ENCODE results near the gene FBN2.
A peak's percentile ranks its signal among the peaks of the same experiment; 100 is the strongest.

The FBN2 gene

DNA sequence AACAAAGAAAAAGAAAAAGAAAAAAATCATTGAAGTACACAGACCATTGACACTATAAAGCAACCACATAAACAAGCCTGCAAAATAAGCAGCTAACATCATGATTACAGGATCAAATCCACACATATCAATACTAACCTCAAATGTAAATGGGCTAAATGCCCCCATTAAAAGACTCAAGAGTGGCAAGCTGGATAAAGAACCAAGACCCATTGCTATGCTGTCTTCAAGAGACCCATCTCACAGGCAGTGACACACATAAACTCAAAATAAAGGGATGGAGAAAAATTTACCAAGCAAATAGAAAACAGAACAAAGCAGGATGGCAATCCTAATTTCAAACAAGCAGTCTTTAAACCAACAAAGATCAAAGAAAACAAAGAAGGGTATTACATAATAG, 15.7 kb upstream of the FBN2 start:
- no peak for TF ChIP-seq FOXM1 (IDR thresholded peaks at IDR 0.05; ENCODE audit: borderline replicate concordance, low read depth)
- no peak for TF ChIP-seq CREB1 (IDR thresholded peaks at IDR 0.05; ENCODE audit: low read depth)
- no peak for TF ChIP-seq TAF1 (IDR thresholded peaks at IDR 0.05; ENCODE audit: low read depth)
- no peak for TF ChIP-seq ZBTB7A (IDR thresholded peaks at IDR 0.05; ENCODE audit: low read depth)
- no peak for TF ChIP-seq NFIC (IDR thresholded peaks at IDR 0.05)
- no peak for TF ChIP-seq CEBPB (IDR thresholded peaks at IDR 0.05)

- no peak for TF ChIP-seq EP300 (IDR thresholded peaks at IDR 0.05; ENCODE audit: borderline replicate concordance)
Observed at GRCh38 chr5:128551476-128551875, 13.4 kb upstream of the FBN2 start.

DNA sequence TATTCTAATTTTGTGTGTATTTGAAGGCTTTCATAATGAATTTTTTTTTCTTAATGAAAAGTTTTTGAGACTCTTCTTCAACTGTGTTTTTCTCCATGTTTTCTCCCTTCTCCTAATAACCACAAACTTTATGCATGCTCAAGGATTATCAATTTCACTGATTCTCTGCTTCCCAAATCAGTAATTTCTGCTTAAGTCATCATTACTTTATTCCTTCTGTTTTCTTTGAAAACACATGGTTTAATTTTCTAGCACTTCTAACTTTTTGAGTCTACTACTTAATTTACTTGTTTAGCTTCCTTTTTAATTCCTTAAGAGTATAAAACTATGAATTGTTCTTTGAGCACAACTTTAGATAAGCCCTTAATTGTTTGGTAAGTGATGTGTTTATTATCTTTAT, 11.5 kb upstream of the FBN2 start:
- TF ChIP-seq TEAD4 (IDR thresholded peaks at IDR 0.05) (no peak), NFIC (IDR thresholded peaks at IDR 0.05) (no peak), TAF1 (IDR thresholded peaks at IDR 0.05; ENCODE audit: low read depth) (no peak), EGR1 (IDR thresholded peaks at IDR 0.05) (no peak)

DNA sequence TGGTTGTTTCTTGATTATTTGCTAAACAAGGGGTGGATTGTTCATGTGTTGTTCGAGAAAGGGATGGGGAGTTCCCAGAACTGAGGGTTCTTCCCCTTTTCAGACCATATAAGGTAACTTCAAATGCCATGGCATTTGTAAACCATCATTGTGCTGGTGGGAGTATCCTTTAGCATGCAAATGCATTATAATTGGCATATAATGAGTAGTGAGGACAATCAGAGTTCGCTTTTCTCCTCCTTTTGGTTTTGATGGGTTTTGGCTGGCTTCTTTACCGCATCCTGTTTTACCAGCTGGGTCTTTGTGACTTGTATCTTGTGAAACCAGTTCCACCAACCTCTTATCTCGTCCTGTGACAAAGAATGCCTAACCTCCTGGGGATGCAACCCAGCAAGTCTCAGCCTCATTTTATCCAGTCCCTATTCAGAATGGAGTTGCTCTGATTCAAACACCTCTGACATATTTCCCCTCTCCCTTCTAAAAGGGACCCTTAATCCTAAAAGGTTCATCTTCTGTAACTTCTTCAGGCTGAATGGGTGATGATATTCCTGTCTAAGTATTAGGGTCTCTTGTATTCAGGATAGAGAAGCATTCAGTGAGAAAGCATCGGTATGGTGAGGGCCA, 8.7 kb upstream of the FBN2 start:
- TF ChIP-seq TAF1 (IDR thresholded peaks at IDR 0.05; ENCODE audit: low read depth) (no peak), CREB1 (IDR thresholded peaks at IDR 0.05; ENCODE audit: low read depth) (no peak), REST (IDR thresholded peaks at IDR 0.05; ENCODE audit: low read depth) (no peak), RAD21 (IDR thresholded peaks at IDR 0.05; ENCODE audit: low read depth) (no peak), FOXM1 (IDR thresholded peaks at IDR 0.05; ENCODE audit: borderline replicate concordance, low read depth) (no peak), USF1 (IDR thresholded peaks at IDR 0.05) (no peak), CEBPB (IDR thresholded peaks at IDR 0.05) (no peak), TEAD4 (IDR thresholded peaks at IDR 0.05) (no peak), EP300 (IDR thresholded peaks at IDR 0.05; ENCODE audit: borderline replicate concordance) (no peak)
- TF ChIP-seq, protein P1, sequence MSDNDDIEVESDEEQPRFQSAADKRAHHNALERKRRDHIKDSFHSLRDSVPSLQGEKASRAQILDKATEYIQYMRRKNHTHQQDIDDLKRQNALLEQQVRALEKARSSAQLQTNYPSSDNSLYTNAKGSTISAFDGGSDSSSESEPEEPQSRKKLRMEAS (IDR thresholded peaks at IDR 0.05): no peak

- no peak for TF ChIP-seq EP300 (IDR thresholded peaks at IDR 0.05; ENCODE audit: borderline replicate concordance)
- no peak for TF ChIP-seq NFIC (IDR thresholded peaks at IDR 0.05)
- no peak for TF ChIP-seq YY1 (IDR thresholded peaks at IDR 0.05; ENCODE audit: low read depth)
- no peak for TF ChIP-seq CEBPB (IDR thresholded peaks at IDR 0.05)
- TF ChIP-seq, protein P1 (IDR thresholded peaks at IDR 0.05): no peak
- no peak for TF ChIP-seq REST (IDR thresholded peaks at IDR 0.05; ENCODE audit: low read depth)
- TF ChIP-seq EGR1 (IDR thresholded peaks at IDR 0.05): no peak
Observed at GRCh38 chr5:128541385-128541784, 3.3 kb upstream of the FBN2 start.

- 0 out of 2 replicates have a peak, but pooled peaks have one; percentile 2 for TF ChIP-seq ZBTB7A (IDR thresholded peaks at IDR 0.05; ENCODE audit: low read depth)
- TF ChIP-seq, protein P1 (IDR thresholded peaks at IDR 0.05): no peak
- TF ChIP-seq EGR1 (IDR thresholded peaks at IDR 0.05): no peak
Observed at GRCh38 chr5:128539038-128539429, 989 bp upstream of the FBN2 start.

- TF ChIP-seq CREB1 (IDR thresholded peaks at IDR 0.05; ENCODE audit: low read depth) (no peak), YY1 (IDR thresholded peaks at IDR 0.05; ENCODE audit: low read depth) (no peak), EP300 (IDR thresholded peaks at IDR 0.05; ENCODE audit: borderline replicate concordance) (no peak), TEAD4 (IDR thresholded peaks at IDR 0.05) (no peak), EGR1 (IDR thresholded peaks at IDR 0.05) (no peak), FOXM1 (IDR thresholded peaks at IDR 0.05; ENCODE audit: borderline replicate concordance, low read depth) (no peak), TAF1 (IDR thresholded peaks at IDR 0.05; ENCODE audit: low read depth) (no peak; the same call in 1 of the 2 replicates), RAD21 (IDR thresholded peaks at IDR 0.05; ENCODE audit: low read depth) (no peak), USF1 (IDR thresholded peaks at IDR 0.05) (peak; percentile 37; the same call in 1 of the 2 replicates), CEBPB (IDR thresholded peaks at IDR 0.05) (no peak), ZBTB7A (IDR thresholded peaks at IDR 0.05; ENCODE audit: low read depth) (peak; percentile 74), TCF12 (IDR thresholded peaks at IDR 0.05; ENCODE audit: low read depth) (no peak), REST (IDR thresholded peaks at IDR 0.05; ENCODE audit: low read depth) (no peak), NFIC (IDR thresholded peaks at IDR 0.05) (no peak)
- TF ChIP-seq, protein P1 (IDR thresholded peaks at IDR 0.05): no peak; the same call in 1 of the 2 replicates
Observed at GRCh38 chr5:128538250-128539037, 399 bp upstream of the FBN2 start.
